Lower leg skin (tissue), 3 donors: Measurements from ENCODE around the gene CREB5.

ENCODE experiments used
- CTCF ChIP-seq, 3 donors: fragments of 450-650 bp; IDR thresholded peaks; one replicate each; pipeline ENCODE4 v1.5.1; 2016; ENCODE audit warnings: antibody characterized with exemption in 3 of 3, mild to moderate bottlenecking in 3 of 3, moderate library complexity in 2 of 3
- POLR2A ChIP-seq, 2 donors: fragments of 450-650 bp; IDR thresholded peaks; one replicate each; pipeline ENCODE4 v1.6.1; 2016 to 2017; ENCODE audit warnings: antibody characterized with exemption in 2 of 2, mild to moderate bottlenecking in 1 of 2, moderate library complexity in 1 of 2

GRCh38 chr7:28410628-28411531 is 1.4 kb upstream of the CREB5 start:
- TF ChIP-seq CTCF (IDR thresholded peaks at IDR 0.05) (no peak), POLR2A (IDR thresholded peaks at IDR 0.05) (no peak)
